HG02870 (cell line): ENCODE data around the gene SLC17A8.

Experiments
- ATAC-seq: cut with Tn5 transposase; IDR thresholded peaks from one replicate; pipeline ENCODE4 v1.9.1; 2021; ENCODE audit warnings: mild to moderate bottlenecking, moderate library complexity; ENCODE audit not compliant: unreplicated experiment

The SLC17A8 gene

DNA sequence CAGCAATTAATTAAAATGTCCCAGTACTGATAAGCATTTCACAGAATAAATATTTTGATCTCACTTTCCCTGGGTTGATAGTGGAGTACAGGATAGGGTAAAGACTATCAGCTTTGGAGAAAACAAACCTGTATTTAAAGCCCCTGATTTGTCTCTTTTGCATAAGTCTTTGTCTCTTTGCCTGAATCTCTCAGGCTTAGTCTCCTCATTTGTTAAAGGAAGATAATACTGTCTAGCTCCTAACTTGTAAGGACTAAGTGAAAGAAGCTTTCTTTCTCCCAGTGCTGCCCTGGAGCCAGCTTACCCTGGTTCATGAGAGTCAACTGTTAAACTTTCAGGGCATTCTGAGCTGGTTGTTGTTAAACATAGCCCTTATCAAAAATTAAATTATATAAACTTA, 111.3 kb downstream of the SLC17A8 start:
- no peak for ATAC-seq
